GM18858 (cell line): ENCODE measurements around the gene SPATA25.
"Not testable (repeated sequence)": the region's sequence is repeated elsewhere in the genome, so short reads cannot be mapped to it uniquely, and the experiment has no call there.

Experiments used
- ATAC-seq: cut with Tn5 transposase; IDR thresholded peaks from one replicate; pipeline ENCODE4 v1.9.1; 2021; ENCODE audit not compliant: unreplicated experiment

SPATA25 gene

DNA sequence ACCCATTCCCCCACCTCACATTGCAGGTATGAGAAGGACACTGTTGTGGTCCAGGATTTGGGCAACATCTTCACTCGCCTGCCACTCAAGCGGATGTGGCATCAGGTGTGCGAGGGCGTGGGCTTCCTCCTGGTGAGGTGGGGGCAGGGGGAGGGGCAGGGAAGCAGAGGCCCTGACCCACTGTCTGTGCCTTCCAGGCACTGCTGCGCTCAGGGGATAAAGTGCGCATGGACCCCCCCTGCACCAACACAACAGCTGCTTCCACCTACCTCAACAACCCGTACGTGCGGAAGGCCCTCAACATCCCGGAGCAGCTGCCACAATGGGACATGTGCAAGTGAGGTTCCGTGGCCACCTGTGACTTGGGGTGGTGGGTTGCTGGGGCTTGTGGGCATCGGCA lies 7.4 kb upstream of the SPATA25 start:
- no peak for ATAC-seq

DNA sequence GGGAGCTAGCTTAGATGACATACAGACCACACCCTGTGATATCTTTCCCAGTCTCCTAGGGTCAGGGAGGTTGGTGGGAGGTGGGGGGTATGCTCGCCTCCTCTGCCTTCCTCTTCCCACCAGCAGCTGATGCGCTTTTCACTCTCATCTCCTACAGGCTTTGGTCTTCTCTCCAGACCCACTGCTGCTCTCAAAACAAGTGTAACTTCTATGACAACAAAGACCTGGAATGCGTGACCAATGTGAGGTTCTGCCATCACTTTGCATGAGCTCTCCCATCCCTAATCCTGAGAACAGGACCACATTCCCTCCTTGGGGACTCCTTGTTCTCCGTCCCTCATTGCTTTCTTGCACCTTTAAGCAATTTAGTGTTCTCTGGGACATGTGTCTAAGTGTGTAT lies 6.4 kb upstream of the SPATA25 start:
- ATAC-seq: no peak

GRCh38 chr20:45892828-45893500 lies 5.5 kb upstream of the SPATA25 start:
- no peak for ATAC-seq

- ATAC-seq: no peak
Measured at GRCh38 chr20:45892049-45892825, 4.8 kb upstream of the SPATA25 start.

GRCh38 chr20:45890985-45891983 lies 3.9 kb upstream of the SPATA25 start, which contains the start of the genes CTSA and NEURL2:
CTSA (plus strand) TSS chr20:45891335; CDS start chr20:45891569, 234 bp downstream.
NEURL2 (minus strand) TSS chr20:45891208; CDS start chr20:45890991, 217 bp downstream.
- ATAC-seq: peak; percentile 62

- no peak for ATAC-seq
Measured at GRCh38 chr20:45890077-45890984, 2.9 kb upstream of the SPATA25 start.

DNA sequence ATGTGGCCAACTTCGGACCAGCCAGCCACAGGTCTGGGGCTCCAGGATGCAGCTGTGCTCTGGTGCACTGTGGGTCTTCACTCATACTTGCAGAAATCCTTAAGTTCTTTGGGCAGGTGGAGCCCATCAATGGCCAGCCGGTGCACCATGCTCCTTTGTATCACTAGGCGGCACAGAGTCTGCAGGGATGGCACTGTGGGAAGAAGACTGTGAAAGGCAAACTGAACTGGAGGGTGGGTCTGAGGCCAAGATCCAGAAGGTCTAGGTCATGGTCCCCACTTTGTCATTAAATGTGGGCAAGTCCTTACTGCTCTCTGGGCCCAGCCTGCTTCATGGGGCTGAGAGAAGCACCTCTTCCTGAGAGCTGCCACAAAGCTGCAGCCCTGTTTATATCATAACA lies 1.3 kb upstream of the SPATA25 start:
- no peak for ATAC-seq

- no peak for ATAC-seq
Measured at GRCh38 chr20:45886590-45887345, 654 bp downstream of the SPATA25 start.

- no peak for ATAC-seq
Measured at GRCh38 chr20:45883100-45883469, 4.3 kb downstream of the SPATA25 start.

- no peak for ATAC-seq
Measured at GRCh38 chr20:45882469-45883099, 4.8 kb downstream of the SPATA25 start.

- peak; percentile 94 for ATAC-seq
Measured at GRCh38 chr20:45880988-45881788, 6.2 kb downstream of the SPATA25 start, which contains the start of gene ZSWIM1. ZSWIM1 (plus strand) TSS chr20:45881227; CDS start chr20:45882593, 1,366 bp downstream.

DNA sequence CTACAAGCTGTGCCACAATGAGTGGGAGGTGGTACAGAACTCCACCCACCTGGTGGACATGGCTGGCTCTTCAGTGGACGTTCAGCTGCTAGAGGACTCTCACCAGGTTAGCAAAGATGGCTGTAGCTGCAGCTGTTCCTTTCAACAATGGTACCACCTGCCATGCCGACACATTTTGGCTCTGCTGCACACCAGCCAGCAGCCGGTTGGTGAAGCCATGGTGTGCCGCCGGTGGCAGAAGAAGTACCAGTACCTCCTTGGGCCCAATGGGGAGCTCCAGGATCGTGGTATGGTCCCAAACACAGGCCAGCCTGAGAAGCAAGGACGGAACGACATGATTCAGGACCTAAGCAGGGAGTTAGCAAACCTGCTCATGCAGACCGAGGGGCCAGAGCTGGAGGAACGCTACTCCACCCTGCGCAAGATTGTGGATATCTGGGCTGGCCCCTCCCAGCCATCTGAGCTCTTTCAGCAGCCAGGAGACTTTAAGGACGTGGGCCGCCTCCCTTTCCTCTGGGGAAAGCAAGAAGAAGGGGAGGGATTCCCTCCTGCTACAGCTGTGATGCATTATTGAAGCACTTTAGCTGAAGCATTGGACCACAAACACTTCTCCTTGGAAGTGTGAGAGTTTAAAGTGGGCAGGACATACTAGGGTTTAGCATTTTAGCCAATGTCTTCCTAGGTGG lies 9.2 kb downstream of the SPATA25 start:
- no peak for ATAC-seq

GRCh38 chr20:45874576-45874975 lies 12.8 kb downstream of the SPATA25 start:
- no peak for ATAC-seq

DNA sequence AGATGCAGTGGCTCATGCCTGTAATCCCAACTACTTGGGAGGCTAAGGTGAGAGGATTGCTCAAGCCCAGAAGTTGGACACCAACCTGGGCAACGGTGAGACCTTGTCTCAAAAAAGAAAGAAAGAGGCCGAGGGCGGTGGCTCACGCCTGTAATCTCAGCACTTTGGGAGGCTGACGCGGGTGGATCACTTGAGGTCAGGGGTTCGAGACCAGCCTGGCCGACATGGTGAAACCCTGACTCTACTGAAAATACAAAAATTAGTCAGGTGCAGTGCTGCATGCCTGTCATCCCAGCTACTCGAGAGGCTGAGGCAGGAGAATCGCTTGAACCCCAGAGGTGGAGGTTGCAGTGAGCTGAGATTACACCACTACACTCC lies 13.3 kb downstream of the SPATA25 start:
- not testable (repeated sequence) for ATAC-seq

- no peak for ATAC-seq
Measured at GRCh38 chr20:45873409-45874103, 13.9 kb downstream of the SPATA25 start.

DNA sequence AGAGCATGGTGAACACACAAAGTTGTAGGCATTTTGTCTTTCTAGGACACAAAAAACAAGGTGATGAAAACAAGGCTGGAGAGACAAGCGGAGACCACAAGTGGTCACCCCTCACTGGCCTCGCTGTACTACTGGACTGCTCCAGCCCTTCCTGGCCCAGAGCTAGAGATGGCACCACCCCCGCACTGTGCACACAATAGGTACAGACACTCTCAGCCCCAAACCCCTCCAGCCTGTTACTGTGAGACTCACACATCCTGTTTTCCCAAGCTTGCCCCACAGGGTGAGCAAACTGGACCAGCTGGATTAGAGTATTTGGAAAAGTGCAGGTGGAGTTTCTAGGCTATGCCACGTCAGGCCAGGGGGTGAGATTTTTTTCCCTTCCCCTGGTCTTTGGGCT lies 14.8 kb downstream of the SPATA25 start:
- ATAC-seq: no peak

- no peak for ATAC-seq
Measured at GRCh38 chr20:45867819-45868176, 19.6 kb downstream of the SPATA25 start.
